IPS-NIHi11 (cell line): Measurements from ENCODE around the gene CRTC3.
"Not testable (repeated sequence)": the region's sequence is repeated elsewhere in the genome, so short reads cannot be mapped to it uniquely, and the experiment has no call there.

ENCODE experiments used
- DNase-seq: peaks from one replicate; pipeline ENCODE4 v3.0.0; 2012; ENCODE audit warnings: mixed read lengths, low spot score

CRTC3 gene

GRCh38 chr15:90529371-90530249 lies at the start of gene CRTC3:
TSS of gene CRTC3 (plus strand) at chr15:90529923. CDS start at chr15:90530072, 149 bp downstream.
- DNase-seq, result peak; percentile 90

- no peak for DNase-seq
These were observed 48.7 kb upstream of the CRTC3 start for GRCh38 chr15:90481023-90481422.

GRCh38 chr15:90482124-90483011 lies 47.4 kb upstream of the CRTC3 start:
- peak; percentile 18 for DNase-seq

GRCh38 chr15:90483012-90483307 lies 46.8 kb upstream of the CRTC3 start:
- DNase-seq, result no peak

GRCh38 chr15:90483637-90484036 lies 46.1 kb upstream of the CRTC3 start:
- no peak for DNase-seq

- DNase-seq, result no peak
These were observed 42.5 kb upstream of the CRTC3 start for GRCh38 chr15:90487186-90487585.

GRCh38 chr15:90489514-90489913 lies 40.2 kb upstream of the CRTC3 start:
- DNase-seq, result no peak

GRCh38 chr15:90489944-90490343 lies 39.8 kb upstream of the CRTC3 start:
- DNase-seq, result no peak

GRCh38 chr15:90493647-90494046 lies 36.1 kb upstream of the CRTC3 start:
- no peak for DNase-seq

- DNase-seq, result no peak
These were observed 34.7 kb upstream of the CRTC3 start for GRCh38 chr15:90495067-90495466.

GRCh38 chr15:90496791-90497190 lies 32.9 kb upstream of the CRTC3 start:
- DNase-seq, result no peak

GRCh38 chr15:90497376-90497775 lies 32.3 kb upstream of the CRTC3 start:
- no peak for DNase-seq

GRCh38 chr15:90497912-90498311 lies 31.8 kb upstream of the CRTC3 start:
- peak; percentile 22 for DNase-seq

- DNase-seq, result no peak
These were observed 29.6 kb upstream of the CRTC3 start for GRCh38 chr15:90500171-90500570.

GRCh38 chr15:90501898-90502297 lies 27.8 kb upstream of the CRTC3 start:
- DNase-seq, result no peak

- DNase-seq, result not testable (repeated sequence)
These were observed 18.9 kb upstream of the CRTC3 start for GRCh38 chr15:90510781-90511180.

- not testable (repeated sequence) for DNase-seq
These were observed 18.5 kb upstream of the CRTC3 start for GRCh38 chr15:90511211-90511618.

- DNase-seq, result no peak
These were observed 17.4 kb upstream of the CRTC3 start for GRCh38 chr15:90512276-90512675.

GRCh38 chr15:90512981-90513380 lies 16.7 kb upstream of the CRTC3 start:
- no peak for DNase-seq

GRCh38 chr15:90513448-90513847 lies 16.3 kb upstream of the CRTC3 start:
- no peak for DNase-seq

- DNase-seq, result not testable (repeated sequence)
These were observed 15.8 kb upstream of the CRTC3 start for GRCh38 chr15:90513893-90514292.

- DNase-seq, result no peak
These were observed 10.0 kb upstream of the CRTC3 start for GRCh38 chr15:90519688-90520087.

GRCh38 chr15:90520365-90520764 lies 9.4 kb upstream of the CRTC3 start:
- no peak for DNase-seq
